Spleen (tissue), 11 donors: ENCODE measurements around the gene MYPN. TPM values are rescaled to one million over a fixed set of nuclear protein-coding genes. Genes with fewer than 3 reads are reported as not detected.

Source experiments
- DNase-seq: peaks from one replicate; pipeline ENCODE4 v3.0.0-alpha.2; 2020
- H3K27ac ChIP-seq, 8 donors: fragments of 200-600 bp; sonication (generic) in 7 of 8; 1 replicate in 4 of 8; 2 replicates in 4 of 8; pipeline versions ENCODE4 v1.5.0 to v1.8.0; 2016 to 2021; ENCODE audit warnings: inconsistent platforms in 4 of 8, mild to moderate bottlenecking in 4 of 8, moderate library complexity in 1 of 8
- H3K27me3 ChIP-seq, 7 donors: fragments of 200-600 bp; sonication (generic) in 6 of 7; replicated peaks in 1 of 7; 1 replicate in 4 of 7; 2 replicates in 3 of 7; pipeline versions ENCODE4 v1.5.0 to v1.8.0; 2016 to 2021; ENCODE audit warnings: inconsistent platforms in 3 of 7, mild to moderate bottlenecking in 1 of 7
- H3K36me3 ChIP-seq, 6 donors: fragments of 200-600 bp; sonication (generic) in 5 of 6; 1 replicate in 4 of 6; 2 replicates in 2 of 6; pipeline versions ENCODE4 v1.5.0 to v1.8.0; 2016 to 2021; ENCODE audit warnings: inconsistent platforms in 2 of 6
- H3K4me1 ChIP-seq, 6 donors: fragments of 200-600 bp; sonication (generic) in 5 of 6; 1 replicate in 3 of 6; 2 replicates in 3 of 6; pipeline versions ENCODE4 v1.5.0 to v1.8.0; 2016 to 2021; ENCODE audit warnings: inconsistent platforms in 3 of 6
- H3K4me3 ChIP-seq, 8 donors: fragments of 200-600 bp; sonication (generic) in 7 of 8; 1 replicate in 4 of 8; 2 replicates in 4 of 8; pipeline versions ENCODE4 v1.5.0 to v1.8.0; 2016 to 2021; ENCODE audit warnings: inconsistent platforms in 4 of 8, mild to moderate bottlenecking in 4 of 8, moderate library complexity in 2 of 8
- H3K9me3 ChIP-seq, 8 donors: fragments of 200-600 bp; sonication (generic) in 7 of 8; 1 replicate in 4 of 8; 2 replicates in 4 of 8; pipeline versions ENCODE4 v1.5.0 to v1.8.0; 2016 to 2021; ENCODE audit warnings: inconsistent platforms in 4 of 8
- CTCF ChIP-seq, 11 experiments: fragments of 200-600 bp in 7 of 11; fragments of 450-650 bp in 4 of 11; sonication (generic) in 4 of 11; IDR thresholded peaks in 8 of 11; conservative IDR thresholded peaks in 3 of 11; 1 replicate in 7 of 11; 2 replicates in 4 of 11; pipeline versions ENCODE4 v1.4.0 to v1.8.0; 2016 to 2021; ENCODE audit warnings: antibody characterized with exemption in 11 of 11, inconsistent platforms in 4 of 11, mild to moderate bottlenecking in 1 of 11
- POLR2A ChIP-seq, 3 donors: fragments of 450-650 bp; IDR thresholded peaks; one replicate each; pipeline ENCODE4 v1.5.1; 2017; ENCODE audit warnings: antibody characterized with exemption in 3 of 3, mild to moderate bottlenecking in 1 of 3
- POLR2AphosphoS5 ChIP-seq, 3 donors: sonication (generic); formaldehyde crosslinking; IDR thresholded peaks; one replicate each; pipeline ENCODE4 v1.5.1; 2017; ENCODE audit warnings: antibody characterized with exemption in 3 of 3
- WGBS, 5 donors: extraction: QIAGEN DNeasy Blood & Tissue Kit in 3 of 5; methylation state at CpG; one replicate each; pipeline versions ENCODE4 v1.1.5 to v1.1.7; 2013 to 2018; 5-methylcytosine and 5-hydroxymethylcytosine counted together
- intact Hi-C: fragments of 100-400 bp; cut with DNase I; formaldehyde crosslinking; loops from one replicate; pipeline ENCODE4 v1.15.0; 2023; ENCODE audit warnings: low total_unique reads
- polyA plus RNA-seq, 3 donors: library from polyadenylated mRNA; stranded (reverse); fragments of 200-250 nt; gene quantifications; one replicate each; pipeline ENCODE4 v1.2.1, GENCODE V29; 2013
- total RNA-seq, 7 donors: library from RNA; depleted of rRNA in 3 of 7; stranded (reverse); fragments of >200 nt in 3 of 7; fragmentation: NEBNext Ultra II Directional in 4 of 7; extraction: Animal tissue kit (Norgen Biotek cat#: 25700) in 4 of 7; gene quantifications; one replicate each; pipeline versions ENCODE4 v1.1.0 to v1.2.1, GENCODE V29; 2016 to 2021
- donor health status: healthy with polysubstance abuse.
- donor health status: DM: no; HTN: no; CAD: no; lungs with moderate emphysema.
- donor health status: DM: no; HTN: no; CAD: no.
- donor health status: Bipolar disorder and iron deficiency.
- donor health status: healthy.
- donor health status: DM: no; HTN: no; CAD: no.
- donor health status: DM: yes; HTN: yes; CAD: no.

Gene MYPN
- total and polyA plus RNA-seq, 10 donors = 0.03 to 0.94 (median 0.06) TPM; not detected in 5

- DNase-seq = no peak
- H3K4me3 ChIP-seq = no peak overlapping the region
- WGBS, 5 donors = 52 to 81% (median 77%) methylated on average over 2 of the region's 2 CpGs
- no peak overlapping the region for H3K27ac ChIP-seq
- H3K27me3 ChIP-seq = no peaks in the 10 kb centered on the region
- H3K9me3 ChIP-seq = no peaks in the 10 kb centered on the region
- TF ChIP-seq CTCF (IDR thresholded peaks at IDR 0.05 in 8 of 11, conservative IDR thresholded peaks at IDR 0.05 in 3 of 11) (no peak), POLR2AphosphoS5 (IDR thresholded peaks at IDR 0.05) (no peak), POLR2A (IDR thresholded peaks at IDR 0.05) (no peak)
- H3K4me1 ChIP-seq = no peaks in the 10 kb centered on the region
- H3K36me3 ChIP-seq = no peaks in the 10 kb centered on the region
- intact Hi-C loops = no loop called here
Measured at GRCh38 chr10:68110027-68110426, 739 bp downstream of the MYPN start.

GRCh38 chr10:68111584-68111983 lies 2.3 kb downstream of the MYPN start:
- DNase-seq = no peak
- intact Hi-C loops = no loop called here
- TF ChIP-seq POLR2AphosphoS5 (IDR thresholded peaks at IDR 0.05) = no peak
- no peak for TF ChIP-seq POLR2A (IDR thresholded peaks at IDR 0.05)
- TF ChIP-seq CTCF (IDR thresholded peaks at IDR 0.05 in 8 of 11, conservative IDR thresholded peaks at IDR 0.05 in 3 of 11) = no peak
- H3K27ac ChIP-seq = no peak overlapping the region
- H3K4me1 ChIP-seq = no peaks in the 10 kb centered on the region
- H3K27me3 ChIP-seq = no peaks in the 10 kb centered on the region
- H3K4me3 ChIP-seq = no peak overlapping the region
- no peaks in the 10 kb centered on the region for H3K9me3 ChIP-seq
- 81 to 98% (median 96%) methylated on average over 2 of the region's 2 CpGs for WGBS, 5 donors
- no peaks in the 10 kb centered on the region for H3K36me3 ChIP-seq

- Histone ChIP-seq H3K9me3 (no peaks in the 10 kb centered on the region), H3K4me1 (no peaks in the 10 kb centered on the region), H3K4me3 (no peak overlapping the region), H3K27me3 (no peaks in the 10 kb centered on the region), H3K27ac (no peak overlapping the region), H3K36me3 (no peaks in the 10 kb centered on the region)
- no peak for TF ChIP-seq POLR2A (IDR thresholded peaks at IDR 0.05)
- TF ChIP-seq POLR2AphosphoS5 (IDR thresholded peaks at IDR 0.05) = no peak
- TF ChIP-seq CTCF (IDR thresholded peaks at IDR 0.05 in 8 of 11, conservative IDR thresholded peaks at IDR 0.05 in 3 of 11) = no peak
- intact Hi-C loops = no loop called here
- 90 to 100% (median 95%) methylated on average over 1 of the region's 1 CpG for whole genome bisulfite sequencing, 5 donors
- DNase-seq = no peak
Measured at GRCh38 chr10:68112837-68113236, 3.5 kb downstream of the MYPN start.

GRCh38 chr10:68118657-68119056 lies 9.4 kb downstream of the MYPN start:
- no peak overlapping the region for H3K4me3 ChIP-seq
- no peaks in the 10 kb centered on the region for H3K9me3 ChIP-seq
- no peak for TF ChIP-seq POLR2AphosphoS5 (IDR thresholded peaks at IDR 0.05)
- no peak for TF ChIP-seq POLR2A (IDR thresholded peaks at IDR 0.05)
- no peak for TF ChIP-seq CTCF (IDR thresholded peaks at IDR 0.05 in 8 of 11, conservative IDR thresholded peaks at IDR 0.05 in 3 of 11)
- DNase-seq = no peak
- H3K36me3 ChIP-seq = no peaks in the 10 kb centered on the region
- no peaks in the 10 kb centered on the region for H3K27me3 ChIP-seq
- no peak overlapping the region for H3K27ac ChIP-seq
- 68 to 89% (median 80%) methylated on average over 3 of the region's 3 CpGs for WGBS, 5 donors
- intact Hi-C loops = no loop called here
- H3K4me1 ChIP-seq = no peaks in the 10 kb centered on the region
